ENCODE results near the gene BCAN.

BCAN gene

DNA sequence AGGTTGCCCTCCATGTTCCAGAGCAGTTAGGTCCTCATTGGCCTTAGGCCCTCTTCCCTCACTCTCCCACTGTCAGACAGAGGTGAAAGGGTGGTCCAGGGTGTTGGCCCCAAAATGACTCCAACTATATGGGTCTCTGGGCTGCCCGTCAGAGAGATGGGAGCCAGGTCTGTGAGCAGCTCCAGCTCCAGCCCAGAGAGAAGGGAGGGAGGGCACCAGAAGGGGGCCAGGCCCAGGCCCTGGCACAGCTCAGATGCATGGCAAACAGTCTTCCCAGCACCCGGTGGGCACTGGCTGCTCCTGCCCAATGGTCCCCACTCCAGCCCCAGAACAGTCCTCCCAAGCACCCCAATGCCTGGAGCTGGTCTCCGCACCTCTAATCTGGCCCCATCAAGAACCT is 2.2 kb downstream of the BCAN start:
- DNase-seq (ENCODE audit: low read depth) = no peak

GRCh38 chr1:156644640-156645039 is 2.7 kb downstream of the BCAN start:
- no peak for DNase-seq (ENCODE audit: low read depth)

DNA sequence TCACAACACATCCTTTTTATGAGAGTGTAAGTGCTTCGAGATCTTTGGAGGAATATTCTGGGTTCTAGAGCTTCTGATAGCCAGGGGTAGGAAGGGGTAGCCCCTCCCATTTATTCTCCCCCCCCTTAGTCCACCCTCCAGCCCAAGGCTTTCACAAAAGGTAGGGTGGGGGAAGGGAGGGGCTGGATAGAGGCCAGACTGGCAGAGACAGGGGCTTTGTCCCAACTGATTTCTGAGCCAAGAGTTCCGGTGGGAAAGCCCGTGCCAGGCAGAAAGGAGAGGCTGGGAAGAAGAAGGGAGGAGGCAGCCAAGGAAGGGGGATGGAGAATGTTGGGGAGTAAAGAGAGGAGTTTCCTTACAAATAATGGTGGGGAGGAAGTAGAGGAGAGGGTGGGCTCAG is 3.1 kb downstream of the BCAN start:
- no peak for DNase-seq (ENCODE audit: low read depth)

- no peak for DNase-seq (ENCODE audit: low read depth)
Measured at GRCh38 chr1:156645666-156646065, 3.7 kb downstream of the BCAN start.

DNA sequence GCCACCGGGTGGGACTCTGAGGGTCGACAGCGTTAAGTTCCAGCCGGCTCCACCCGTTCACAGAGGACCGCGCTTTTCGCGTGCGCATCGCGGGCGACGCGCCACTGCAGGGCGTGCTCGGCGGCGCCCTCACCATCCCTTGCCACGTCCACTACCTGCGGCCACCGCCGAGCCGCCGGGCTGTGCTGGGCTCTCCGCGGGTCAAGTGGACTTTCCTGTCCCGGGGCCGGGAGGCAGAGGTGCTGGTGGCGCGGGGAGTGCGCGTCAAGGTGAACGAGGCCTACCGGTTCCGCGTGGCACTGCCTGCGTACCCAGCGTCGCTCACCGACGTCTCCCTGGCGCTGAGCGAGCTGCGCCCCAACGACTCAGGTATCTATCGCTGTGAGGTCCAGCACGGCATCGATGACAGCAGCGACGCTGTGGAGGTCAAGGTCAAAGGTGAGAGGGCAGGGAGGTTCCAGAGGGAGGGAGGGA is 4.9 kb downstream of the BCAN start:
- DNase-seq (ENCODE audit: low read depth) = no peak

- no peak for DNase-seq (ENCODE audit: low read depth)
Measured at GRCh38 chr1:156647351-156647750, 5.4 kb downstream of the BCAN start.

GRCh38 chr1:156648496-156648895 is 6.6 kb downstream of the BCAN start:
- DNase-seq (ENCODE audit: low read depth) = no peak

GRCh38 chr1:156648951-156649350 is 7.0 kb downstream of the BCAN start:
- no peak for DNase-seq (ENCODE audit: low read depth)

GRCh38 chr1:156652131-156652991 is 10.4 kb downstream of the BCAN start:
- no peak for DNase-seq (ENCODE audit: low read depth)

DNA sequence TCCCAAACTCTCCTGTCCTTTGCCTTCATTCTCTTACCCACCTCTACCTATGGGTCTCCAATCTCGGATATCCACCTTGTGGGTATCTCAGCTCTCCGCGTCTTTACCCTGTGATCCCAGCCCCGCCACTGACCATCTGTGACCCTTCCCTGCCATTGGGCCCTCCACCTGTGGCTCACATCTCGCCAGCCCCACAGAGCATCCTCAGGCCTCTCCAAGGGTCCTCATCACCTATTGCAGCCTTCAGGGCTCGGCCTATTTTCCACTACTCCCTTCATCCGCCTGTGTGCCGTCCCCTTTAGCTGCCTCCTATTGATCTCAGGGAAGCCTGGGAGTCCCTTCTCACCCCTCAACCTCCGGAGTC is 11.1 kb downstream of the BCAN start:
- DNase-seq (ENCODE audit: low read depth) = no peak

GRCh38 chr1:156654700-156655099 is 12.8 kb downstream of the BCAN start:
- no peak for DNase-seq (ENCODE audit: low read depth)

DNA sequence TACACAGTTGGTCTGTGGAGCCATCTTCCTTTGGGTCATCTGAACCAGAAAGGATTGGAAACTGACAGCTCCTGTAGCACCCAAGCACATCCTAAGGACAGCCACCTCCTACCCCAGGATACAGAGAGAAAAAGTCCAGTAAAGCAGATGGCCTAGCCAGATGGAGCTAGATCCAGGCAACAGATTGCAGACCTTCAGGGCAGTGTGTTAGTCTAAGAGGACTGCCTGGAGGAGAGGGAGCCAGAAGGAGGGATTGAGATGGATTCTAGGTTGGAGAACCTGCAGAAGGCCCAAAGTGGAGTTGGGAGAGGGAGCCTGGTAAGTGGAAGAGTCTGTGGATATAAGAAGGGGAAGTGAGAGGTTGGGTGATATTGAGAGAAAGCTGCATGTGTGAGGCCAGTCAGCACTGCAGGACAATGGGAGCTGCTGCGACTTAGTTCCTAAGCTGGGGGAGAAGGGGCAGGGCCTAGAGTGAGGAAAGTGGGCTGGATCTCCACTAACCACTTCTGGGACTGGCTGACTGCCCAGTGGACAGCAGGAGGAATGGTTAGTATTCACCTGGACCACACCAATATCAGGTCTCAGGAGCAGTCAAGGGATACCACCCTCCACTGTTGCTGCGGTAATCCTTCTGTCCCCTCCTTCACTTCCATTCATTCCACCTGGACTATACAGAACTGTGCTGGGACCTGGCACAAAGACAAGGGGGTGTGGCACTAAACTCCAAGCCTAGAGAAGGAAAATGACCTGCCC is 13.4 kb downstream of the BCAN start:
- DNase-seq (ENCODE audit: low read depth) = no peak

- no peak for DNase-seq (ENCODE audit: low read depth)
Measured at GRCh38 chr1:156655904-156656516, 14.1 kb downstream of the BCAN start.

- DNase-seq (ENCODE audit: low read depth) = peak; percentile 57
Measured at GRCh38 chr1:156656806-156657740, 15.2 kb downstream of the BCAN start.

DNA sequence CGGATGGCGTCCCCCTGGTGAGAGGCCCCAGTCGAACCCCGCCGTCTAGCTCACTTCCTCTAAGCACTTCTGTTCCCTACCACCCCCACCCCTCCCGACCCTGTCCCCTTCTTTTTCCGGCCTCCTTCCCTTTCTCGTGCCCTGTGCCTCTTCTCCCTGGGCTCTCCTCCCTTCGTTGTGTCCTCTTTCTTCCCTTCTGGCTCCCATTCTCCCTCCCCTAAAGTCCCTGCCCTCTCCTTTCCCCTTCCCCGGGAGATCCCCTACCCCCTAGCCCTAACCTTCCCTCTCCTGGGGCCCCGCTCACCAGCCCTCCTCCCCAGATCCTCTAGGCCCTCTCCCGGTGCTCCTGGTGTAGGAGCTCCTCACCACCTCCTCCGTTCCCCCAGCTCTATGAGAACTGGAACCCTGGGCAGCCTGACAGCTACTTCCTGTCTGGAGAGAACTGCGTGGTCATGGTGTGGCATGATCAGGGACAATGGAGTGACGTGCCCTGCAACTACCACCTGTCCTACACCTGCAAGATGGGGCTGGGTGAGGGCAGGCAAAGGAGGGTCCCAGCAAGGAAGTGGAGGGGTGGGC is 15.9 kb downstream of the BCAN start:
- DNase-seq (ENCODE audit: low read depth) = no peak

GRCh38 chr1:156658496-156658895 is 16.6 kb downstream of the BCAN start:
- DNase-seq (ENCODE audit: low read depth) = no peak

DNA sequence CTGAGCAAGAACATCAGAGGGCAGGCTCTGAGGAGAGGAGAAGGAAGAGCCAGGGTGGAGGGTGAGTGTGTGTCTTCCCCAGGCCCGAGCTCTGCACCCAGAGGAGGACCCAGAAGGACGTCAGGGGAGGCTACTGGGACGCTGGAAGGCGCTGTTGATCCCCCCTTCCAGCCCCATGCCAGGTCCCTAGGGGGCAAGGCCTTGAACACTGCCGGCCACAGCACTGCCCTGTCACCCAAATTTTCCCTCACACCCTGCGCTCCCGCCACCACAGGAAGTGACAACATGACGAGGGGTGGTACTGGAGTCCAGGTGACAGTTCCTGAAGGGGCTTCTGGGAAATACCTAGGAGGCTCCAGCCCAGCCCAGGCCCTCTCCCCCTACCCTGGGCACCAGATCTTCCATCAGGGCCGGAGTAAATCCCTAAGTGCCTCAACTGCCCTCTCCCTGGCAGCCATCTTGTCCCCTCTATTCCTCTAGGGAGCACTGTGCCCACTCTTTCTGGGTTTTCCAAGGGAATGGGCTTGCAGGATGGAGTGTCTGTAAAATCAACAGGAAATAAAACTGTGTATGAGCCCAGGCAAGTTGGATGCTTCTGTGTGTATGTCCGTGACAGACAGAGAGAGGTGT is 17.1 kb downstream of the BCAN start:
- no peak for DNase-seq (ENCODE audit: low read depth)

DNA sequence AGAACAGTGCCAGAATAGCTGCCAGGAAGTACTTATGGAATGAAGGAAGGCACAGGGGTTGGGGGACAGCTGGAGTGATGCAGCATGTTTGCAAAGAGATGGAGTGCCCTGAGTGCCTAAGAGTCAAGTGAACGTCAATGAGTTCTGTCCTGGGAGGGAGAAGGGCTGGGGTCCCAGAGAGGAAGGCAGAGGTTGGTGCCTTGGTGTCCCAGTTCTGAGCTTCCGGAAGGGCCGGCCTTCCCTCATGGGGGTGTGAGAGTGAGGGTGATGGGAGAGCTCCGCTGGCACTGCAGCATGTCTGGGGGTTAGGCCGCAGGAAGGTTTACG is 17.7 kb downstream of the BCAN start:
- DNase-seq (ENCODE audit: low read depth) = no peak

DNA sequence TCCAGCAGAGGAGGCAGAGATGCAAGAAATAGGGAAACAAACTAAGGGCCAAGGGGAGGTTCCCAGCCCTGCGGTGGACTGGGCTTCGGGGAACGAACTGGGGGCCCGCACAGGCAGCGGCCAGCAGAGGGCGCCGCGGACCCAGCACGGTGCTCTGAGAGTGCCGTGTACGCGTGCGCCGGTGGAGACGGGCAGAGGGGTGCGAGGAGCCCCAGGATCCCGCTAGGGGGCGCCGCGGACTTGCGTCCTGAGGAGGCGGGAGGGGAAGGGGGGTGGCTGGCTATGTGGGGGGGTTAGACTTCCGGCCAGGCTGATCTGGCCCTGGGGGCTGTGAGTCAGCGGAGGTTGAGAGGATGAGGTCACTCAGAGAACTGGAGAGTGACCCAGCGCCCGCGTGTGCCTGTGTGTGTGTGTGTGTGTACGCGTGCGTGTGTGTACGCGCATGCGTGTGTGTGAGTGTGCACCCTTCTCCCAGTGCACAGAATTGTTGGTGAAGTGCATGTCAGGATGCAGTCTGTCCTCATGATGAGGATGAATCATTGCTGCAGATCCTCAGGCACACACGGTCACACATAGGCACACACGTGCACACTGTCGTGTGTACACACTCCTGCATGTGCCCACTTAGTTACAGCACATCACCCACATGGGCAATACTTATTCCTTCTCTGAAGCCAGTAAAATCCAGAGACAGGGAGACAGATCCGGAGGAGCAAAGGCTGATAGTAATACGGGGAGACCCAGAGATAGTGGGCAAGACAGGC is 18.3 kb downstream of the BCAN start:
- peak; percentile 84 for DNase-seq (ENCODE audit: low read depth)

GRCh38 chr1:156660752-156661112 is 18.8 kb downstream of the BCAN start:
- no peak for DNase-seq (ENCODE audit: low read depth)
